HG02623 (cell line): ENCODE results near the gene VWA1.
"Not testable (repeated sequence)": the region's sequence is repeated elsewhere in the genome, so short reads cannot be mapped to it uniquely, and the experiment has no call there.

Source experiments
- ATAC-seq: cut with Tn5 transposase; IDR thresholded peaks from one replicate; pipeline ENCODE4 v1.9.1; 2021; ENCODE audit warnings: moderate library complexity; ENCODE audit not compliant: unreplicated experiment

VWA1 gene

GRCh38 chr1:1434824-1435105 is 725 bp upstream of the VWA1 start:
- no peak for ATAC-seq

GRCh38 chr1:1435911-1436629 is 580 bp downstream of the VWA1 start:
- no peak for ATAC-seq

GRCh38 chr1:1436630-1437032 is 1.1 kb downstream of the VWA1 start:
- ATAC-seq: no peak

GRCh38 chr1:1437033-1437903 is 1.8 kb downstream of the VWA1 start:
- no peak for ATAC-seq

- no peak for ATAC-seq
Observed at GRCh38 chr1:1437904-1438376, 2.5 kb downstream of the VWA1 start.

- ATAC-seq: no peak
Observed at GRCh38 chr1:1438531-1439381, 3.3 kb downstream of the VWA1 start.

GRCh38 chr1:1439546-1440261 is 4.2 kb downstream of the VWA1 start:
- no peak for ATAC-seq

GRCh38 chr1:1440262-1441001 is 4.9 kb downstream of the VWA1 start:
- ATAC-seq: no peak

GRCh38 chr1:1441002-1441888 is 5.8 kb downstream of the VWA1 start:
- ATAC-seq: no peak

- no peak for ATAC-seq
Observed at GRCh38 chr1:1442069-1442770, 6.7 kb downstream of the VWA1 start.

- not testable (repeated sequence) for ATAC-seq
Observed at GRCh38 chr1:1446631-1447030, 11.1 kb downstream of the VWA1 start.

GRCh38 chr1:1449099-1449739 is 13.7 kb downstream of the VWA1 start, which contains the start of gene ATAD3C:
TSS of gene ATAD3C (plus strand) at chr1:1449689. CDS start at chr1:1450684, 995 bp downstream.
- ATAC-seq: no peak

- not testable (repeated sequence) for ATAC-seq
Observed at GRCh38 chr1:1450616-1451015, 15.1 kb downstream of the VWA1 start.

- no peak for ATAC-seq
Observed at GRCh38 chr1:1451696-1452364, 16.3 kb downstream of the VWA1 start.

GRCh38 chr1:1452365-1452739 is 16.9 kb downstream of the VWA1 start:
- ATAC-seq: not testable (repeated sequence)

GRCh38 chr1:1452882-1453281 is 17.4 kb downstream of the VWA1 start:
- ATAC-seq: no peak
